GM21423 (cell line): Measurements from ENCODE around the gene MAD1L1.
"Not testable (repeated sequence)": the region's sequence is repeated elsewhere in the genome, so short reads cannot be mapped to it uniquely, and the experiment has no call there.

Experiments used
- ATAC-seq: cut with Tn5 transposase; IDR thresholded peaks from one replicate; pipeline ENCODE4 v1.9.1; 2021; ENCODE audit warnings: mild to moderate bottlenecking, moderate library complexity; ENCODE audit not compliant: unreplicated experiment

MAD1L1 gene

DNA sequence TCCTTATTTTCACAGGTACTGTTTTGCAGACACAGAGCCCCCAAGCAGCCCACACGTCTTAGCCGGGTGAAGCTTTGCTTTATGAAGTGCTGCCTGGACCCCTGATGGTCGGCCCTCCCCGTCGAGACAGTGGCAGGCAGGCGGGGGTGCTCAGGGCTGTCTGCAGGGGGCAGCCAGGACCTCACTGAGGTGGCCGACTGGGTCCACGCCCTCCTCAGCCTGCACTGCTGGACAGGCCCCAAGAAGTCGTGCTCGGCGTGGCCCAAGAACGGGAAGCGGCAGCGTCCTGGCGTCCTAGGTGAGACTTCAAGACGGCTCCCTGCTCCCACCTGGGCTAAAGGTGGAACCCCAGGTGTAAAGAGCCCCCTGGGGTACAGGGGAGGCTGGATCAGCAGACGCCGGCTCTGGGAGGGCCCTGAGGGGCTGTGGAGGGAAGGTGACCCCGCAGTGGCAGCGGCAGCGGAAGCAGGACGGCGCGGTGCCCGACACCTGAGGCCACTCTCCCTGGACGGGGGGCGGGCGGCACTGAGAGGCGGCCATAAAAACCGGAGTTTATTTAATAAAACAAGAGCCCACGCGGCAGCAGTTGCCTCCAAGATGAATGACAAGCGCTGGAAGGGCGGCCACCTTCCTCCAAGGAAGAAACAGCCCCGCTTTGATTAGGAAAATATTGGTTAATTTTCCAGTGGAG lies 383.2 kb downstream of the MAD1L1 start:
- no peak for ATAC-seq

DNA sequence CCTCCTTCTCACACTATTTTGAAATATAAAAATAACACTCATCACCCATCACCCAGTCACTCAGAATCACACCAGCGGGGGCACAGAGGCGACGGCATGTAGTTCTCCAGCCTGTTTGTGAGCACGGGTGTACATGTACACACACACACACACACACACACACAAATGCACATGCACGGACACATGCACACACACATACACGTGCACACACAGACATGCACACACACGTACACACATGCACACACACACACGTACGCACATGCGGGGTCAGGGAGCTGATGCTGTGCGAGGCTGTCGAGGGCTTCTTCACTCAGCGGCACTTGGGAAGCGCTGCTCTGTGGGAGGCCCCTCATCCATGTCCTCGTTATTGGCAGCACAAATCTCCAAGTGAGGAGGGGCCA lies 383.8 kb downstream of the MAD1L1 start:
- no peak for ATAC-seq

DNA sequence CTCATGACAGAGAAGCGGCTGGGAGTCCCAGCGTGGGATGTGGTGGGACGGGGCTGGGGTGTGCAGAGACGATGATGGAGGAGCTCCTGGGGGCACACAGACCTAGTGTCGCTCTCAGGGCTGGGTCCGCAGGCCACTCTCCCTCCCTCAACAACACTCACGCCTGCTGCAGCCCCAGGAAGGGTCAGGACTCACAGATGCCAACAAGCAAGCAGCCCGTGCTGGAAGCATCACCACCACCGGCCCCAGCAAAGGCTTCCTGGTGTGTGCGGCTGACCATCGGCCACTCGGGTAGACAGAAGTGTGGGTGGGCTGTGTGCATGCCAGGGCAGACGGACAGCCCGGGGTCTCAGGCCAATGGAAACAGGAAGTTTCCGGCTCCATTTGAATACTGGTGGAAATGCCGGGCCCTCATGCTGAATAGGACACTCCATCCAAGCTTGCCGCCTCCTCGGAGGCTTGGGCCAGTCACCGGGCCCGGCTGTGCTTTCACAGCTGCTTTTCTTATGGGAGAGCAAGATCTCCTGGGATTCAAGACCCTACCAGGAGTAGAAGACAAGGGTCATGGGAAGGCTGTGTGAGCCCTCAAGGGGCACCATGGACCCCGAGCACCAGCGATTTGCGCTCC lies 384.6 kb downstream of the MAD1L1 start:
- ATAC-seq, result no peak

DNA sequence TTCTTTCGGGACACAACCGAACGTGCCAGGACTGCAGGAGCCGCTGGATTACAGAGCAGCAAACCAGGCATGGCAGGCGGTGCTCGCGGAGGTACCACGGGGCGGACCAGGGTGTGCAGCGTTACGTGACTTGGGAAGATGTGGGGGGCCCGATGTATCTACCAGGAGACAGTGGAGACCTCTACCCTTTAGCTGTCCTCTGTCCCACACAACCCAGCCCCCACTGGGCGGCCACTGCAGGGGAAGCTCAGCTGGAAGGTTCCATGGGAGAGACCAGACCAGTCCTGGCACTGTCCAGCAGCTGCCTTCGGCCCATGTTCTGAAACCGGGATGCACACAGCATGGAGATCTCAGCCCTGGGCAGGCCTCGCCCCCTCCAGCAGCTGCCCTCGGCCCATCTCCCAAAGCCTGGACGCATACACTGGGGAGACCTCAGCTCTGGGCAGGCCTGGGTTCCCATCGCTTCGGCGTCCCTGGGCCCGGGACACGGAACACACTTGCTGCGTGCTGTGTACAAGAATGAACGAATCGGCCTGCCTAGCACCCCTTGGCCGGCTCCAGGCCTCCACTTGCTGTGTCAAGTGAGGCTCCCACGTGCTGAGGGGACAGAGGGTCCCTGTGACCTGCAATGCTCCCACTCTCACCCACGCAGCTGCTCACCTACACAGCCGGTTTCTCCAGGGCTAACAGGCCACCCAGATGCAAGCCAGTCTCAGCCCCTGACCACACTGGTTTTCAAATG lies 385.3 kb downstream of the MAD1L1 start:
- no peak for ATAC-seq

DNA sequence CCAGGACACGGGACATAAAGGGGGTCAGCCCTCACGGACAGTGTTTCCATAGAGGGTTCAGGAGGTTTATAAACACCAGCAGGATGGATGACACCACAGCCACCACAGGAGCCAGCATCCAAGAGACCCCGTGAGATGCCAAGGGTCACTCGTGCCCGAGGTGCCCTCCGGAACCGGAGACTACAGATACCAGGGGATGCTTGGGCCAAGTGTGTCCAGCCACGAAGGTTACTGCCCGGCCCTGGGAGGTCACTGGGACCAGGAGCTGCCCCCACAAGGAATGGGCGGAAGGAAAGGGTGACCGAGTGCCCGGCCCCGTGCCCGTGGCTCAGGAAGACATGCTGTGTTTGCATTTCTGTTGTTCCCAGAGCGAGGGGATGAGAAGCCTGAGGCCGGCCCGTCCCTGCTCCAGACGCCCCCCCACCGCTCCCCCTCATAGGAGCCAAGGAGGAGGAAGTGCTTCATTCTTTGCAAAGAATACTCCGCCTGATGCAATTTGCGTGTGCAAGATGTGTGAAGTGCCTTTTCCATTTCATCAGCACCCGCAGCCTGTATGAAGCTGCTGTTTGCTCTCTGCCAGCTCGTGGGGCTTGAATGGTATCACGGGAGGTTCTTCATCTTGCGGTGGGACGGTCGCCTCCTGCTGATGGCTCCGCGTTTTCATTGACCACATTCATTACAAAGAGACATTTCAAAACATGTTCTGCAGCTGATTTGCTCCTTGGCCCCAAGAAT lies 386.2 kb downstream of the MAD1L1 start:
- ATAC-seq, result no peak

DNA sequence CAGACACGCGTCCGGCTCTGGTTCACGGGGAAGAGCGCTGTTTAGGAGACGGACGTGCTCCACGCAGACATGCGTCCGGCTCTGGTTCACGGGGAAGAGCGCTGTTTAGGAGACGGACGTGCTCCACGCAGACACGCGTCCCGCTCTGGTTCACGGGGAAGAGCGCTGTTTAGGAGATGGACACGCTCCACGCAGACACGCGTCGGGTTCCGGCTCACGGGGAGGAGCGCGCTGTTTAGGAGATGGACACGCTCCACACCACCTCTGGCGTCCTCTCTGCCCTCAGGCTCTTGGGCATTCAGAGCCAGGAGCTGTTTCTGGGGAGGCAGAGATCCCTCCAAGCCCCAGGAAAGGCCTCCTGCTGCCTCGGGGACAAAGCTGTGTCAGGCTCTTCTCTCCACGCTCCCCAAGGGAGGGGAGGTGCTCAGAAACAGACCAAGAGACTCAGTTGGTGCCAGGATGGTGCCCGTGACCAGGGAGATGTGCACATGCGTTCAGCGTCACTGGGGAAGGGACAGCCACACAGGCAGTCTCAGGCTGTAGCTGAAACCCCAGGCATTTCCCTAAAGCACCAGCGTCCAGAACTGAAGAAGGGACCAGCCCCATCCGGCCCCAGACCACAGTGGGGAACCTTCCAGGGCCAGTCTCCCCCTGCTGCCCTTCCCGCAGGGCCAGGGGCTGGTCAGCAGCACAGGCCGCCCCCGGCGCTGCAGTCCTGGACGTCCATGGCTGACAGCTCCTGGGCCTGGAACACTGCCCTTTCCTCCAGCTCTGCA lies 387.0 kb downstream of the MAD1L1 start:
- no peak for ATAC-seq

DNA sequence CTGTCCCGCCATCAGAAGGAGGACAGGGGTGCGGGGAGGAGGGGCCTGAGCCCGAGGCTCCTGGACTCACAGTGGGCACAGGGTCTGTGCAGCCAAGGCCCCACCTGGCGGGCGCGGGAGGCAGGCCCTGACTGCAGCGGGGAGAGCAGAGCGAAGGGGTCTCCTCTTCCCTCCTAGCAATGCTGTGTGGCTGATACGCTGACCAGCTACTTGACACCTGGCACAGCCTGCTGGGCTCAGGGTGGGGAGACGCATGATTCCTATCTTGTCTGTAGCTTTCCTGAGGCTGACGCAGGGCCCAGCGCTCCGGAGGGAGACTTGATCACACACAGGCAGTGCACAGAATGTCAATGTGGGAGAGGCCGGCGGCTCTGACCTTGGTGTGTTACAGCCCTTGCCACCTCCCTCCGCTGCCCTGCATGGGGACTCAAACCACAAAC lies 387.8 kb downstream of the MAD1L1 start:
- ATAC-seq, result no peak

DNA sequence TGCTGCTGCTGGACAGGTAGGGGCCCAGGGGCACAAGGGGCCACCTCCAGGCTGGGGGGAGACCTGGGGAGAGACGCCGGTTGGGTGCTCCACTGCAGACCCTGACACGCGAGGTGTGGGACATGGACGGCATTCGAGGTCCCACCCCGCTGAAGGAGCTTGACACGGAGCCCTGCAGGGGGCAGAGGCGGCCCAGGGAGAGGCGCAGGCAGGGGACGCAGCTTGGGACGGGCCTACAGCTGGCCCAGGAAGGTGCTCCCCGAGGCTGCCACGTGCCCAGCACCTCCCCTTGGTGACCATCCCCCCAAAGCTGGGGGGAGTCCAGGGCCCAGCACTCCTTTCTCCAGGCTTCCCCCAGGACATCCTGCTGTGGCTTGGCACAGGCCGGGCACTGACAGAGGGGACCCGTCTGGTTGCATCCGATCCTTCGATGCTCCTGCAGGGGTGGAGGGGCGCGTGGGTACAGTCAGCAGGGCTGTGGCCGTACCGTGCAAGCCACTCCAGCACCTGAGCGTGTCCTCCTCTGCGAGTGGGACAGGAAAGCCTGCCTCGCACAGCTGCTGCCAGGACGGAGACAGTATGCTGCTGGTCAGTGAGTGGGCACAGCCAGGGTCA lies 388.3 kb downstream of the MAD1L1 start:
- peak; percentile 3 for ATAC-seq

DNA sequence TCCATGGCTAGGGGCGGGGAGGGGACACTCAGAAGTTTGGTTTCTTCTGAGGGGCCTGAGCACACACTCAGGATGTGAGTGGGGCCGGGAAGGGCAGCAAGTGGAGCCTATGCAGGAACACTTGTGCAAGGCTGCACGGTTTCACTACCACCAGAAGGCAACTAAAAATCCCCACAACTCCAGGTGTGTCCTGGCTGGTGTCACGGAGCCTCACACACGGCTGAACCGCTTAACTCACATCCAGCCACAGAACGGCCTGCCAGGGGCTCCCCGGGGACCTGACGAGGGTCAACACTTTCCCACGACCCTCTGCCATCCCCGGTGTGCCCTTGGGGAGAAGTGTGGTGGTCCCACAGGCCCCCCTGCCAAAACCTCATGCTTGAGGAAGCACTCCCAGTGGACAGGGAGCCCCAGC lies 388.8 kb downstream of the MAD1L1 start:
- peak; percentile 53 for ATAC-seq

DNA sequence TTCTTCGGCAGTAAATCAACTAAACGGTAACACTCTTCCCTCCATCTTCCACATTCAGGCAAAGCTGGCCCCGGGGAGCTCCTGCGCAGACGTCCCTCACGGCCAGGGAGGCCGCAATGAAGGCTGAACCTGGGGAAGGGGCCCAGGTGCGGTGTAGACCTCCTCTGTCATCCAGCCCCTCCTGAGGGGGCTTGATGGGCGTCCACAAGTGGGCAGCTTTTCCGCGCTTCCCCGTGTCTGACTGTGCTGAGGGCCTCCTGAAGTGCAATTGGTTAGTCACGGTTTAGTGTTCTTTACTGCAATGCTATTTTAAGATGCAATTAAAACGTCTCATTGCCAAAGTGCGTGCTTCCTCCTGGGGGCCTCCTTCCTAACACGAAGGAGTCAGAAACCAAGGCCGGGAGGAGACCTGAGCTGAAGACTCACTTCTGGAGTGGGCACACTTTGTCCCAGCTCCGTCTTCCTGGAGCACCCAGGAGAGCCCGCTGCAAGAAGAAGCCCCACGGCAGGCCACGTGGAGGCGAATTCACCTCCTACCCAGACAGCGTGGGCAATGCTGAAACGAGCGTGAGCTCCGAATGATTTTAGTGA lies 389.4 kb downstream of the MAD1L1 start:
- peak; percentile 18 for ATAC-seq

DNA sequence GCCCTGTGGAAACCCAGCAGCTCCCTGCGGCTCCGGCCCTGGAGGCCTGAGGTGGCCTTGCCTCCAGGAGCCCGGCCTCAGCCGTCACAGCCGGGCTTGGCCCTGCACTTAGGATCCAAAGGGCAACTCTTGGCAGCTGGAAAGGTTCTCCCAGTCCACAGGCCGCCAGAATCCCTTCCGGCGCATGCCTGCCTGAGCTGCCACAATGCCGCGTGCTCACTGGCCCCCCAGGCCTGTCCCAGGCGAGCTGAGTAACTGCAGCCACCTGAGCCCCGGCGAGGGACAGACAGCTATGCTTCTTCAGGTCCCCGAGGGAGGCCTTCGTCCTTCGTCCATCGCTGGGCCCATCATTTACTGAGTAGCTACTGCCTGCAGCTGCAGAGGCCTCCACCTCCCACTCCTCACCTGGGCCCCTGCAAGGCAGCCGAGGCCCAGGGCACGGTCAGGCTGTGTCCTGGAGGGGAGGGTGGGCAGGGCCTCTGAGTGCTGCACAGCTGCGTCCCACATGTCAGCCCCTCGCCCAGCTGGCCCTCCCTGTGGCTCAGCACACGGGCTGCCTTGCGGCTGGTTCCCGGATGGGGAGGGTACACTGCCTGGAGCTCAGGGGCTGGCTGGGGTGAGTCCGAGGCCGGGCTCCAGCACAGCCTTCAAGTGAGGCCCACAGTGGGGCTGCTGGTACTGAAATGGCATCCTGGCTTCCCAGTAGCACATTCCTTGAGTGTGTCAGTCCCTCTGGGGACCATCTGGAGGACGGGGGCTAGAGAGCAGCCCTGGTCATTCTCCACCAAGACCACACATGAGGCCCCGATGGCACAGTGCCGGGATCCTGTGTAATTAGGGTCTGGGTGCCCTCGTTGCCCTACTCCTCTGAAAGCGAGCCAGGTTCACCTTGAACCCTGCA lies 390.2 kb downstream of the MAD1L1 start:
- no peak for ATAC-seq

DNA sequence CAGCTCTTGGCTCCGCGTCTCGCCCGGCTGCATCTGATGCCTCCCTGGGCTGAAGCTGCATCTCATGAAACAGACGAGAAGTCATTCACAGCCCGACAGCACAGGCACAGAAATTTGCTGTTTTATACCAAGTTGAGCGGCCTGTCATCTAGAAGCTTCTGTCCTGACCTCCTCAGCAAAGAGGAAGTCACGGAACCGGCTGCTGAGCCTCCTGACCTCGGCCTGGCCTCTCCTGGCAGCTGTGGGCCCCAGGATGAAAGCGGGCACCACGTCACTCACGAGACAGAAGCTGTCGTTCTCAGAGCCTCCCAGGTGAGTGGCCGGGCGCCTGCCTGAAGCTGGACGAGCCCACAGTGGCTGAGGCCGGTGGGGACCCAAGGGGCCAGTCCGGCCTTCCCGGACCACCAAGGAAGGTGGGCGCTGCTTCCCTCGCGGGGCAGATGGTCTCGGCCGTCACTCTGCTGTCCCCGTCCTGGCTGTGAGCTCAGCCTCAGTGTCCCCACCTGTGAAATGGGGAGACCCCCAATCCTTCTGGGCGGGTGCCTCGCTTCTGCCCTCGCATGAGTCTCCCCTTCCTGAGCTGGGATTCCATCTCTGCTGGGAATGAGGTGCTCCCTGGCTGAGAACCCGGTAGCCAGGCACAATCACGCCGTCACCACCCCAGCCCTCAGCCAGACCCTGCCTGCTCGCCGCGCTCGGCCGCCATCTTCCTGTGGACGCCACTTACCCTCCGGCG lies 391.3 kb downstream of the MAD1L1 start:
- ATAC-seq, result not testable (repeated sequence)

DNA sequence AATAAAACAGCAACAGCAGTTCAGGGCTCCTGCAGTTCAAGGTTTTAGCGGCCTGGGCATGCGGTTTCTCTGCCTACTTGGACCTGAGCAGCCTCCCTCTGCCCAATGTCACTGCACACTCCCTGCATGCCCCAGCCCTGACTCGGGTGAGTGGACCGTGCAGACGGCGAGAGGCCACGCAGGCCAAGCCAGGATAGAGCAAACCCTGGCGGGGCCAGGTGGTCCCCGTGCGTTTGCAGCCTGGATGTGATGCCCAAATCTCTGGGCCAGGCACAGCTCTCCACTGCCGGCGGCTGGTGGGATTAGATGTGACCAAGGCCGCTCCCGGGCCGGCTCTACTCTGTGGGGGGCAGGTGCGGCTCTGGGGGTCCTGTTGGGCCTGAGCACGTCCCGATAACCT lies 392.0 kb downstream of the MAD1L1 start:
- ATAC-seq, result not testable (repeated sequence)

DNA sequence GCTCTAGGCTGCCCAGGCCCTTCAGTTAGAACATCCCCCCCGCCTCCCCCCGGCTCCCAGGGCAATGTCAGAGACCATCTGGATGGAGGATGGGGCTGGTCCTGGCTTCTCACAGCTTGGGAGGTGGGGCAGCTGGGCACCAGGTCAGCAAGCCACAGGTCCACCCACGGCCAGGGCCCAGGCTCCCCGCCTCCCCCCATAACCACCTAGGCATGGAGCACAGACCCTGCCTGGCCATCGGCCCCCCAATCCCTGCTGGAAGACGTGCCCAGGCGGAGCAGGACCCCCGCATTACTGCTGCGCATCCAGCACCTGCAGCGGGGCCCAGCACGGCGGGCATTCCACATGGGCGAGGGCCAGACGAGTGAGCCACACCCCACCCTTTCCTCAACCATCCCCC lies 393.0 kb downstream of the MAD1L1 start:
- no peak for ATAC-seq

DNA sequence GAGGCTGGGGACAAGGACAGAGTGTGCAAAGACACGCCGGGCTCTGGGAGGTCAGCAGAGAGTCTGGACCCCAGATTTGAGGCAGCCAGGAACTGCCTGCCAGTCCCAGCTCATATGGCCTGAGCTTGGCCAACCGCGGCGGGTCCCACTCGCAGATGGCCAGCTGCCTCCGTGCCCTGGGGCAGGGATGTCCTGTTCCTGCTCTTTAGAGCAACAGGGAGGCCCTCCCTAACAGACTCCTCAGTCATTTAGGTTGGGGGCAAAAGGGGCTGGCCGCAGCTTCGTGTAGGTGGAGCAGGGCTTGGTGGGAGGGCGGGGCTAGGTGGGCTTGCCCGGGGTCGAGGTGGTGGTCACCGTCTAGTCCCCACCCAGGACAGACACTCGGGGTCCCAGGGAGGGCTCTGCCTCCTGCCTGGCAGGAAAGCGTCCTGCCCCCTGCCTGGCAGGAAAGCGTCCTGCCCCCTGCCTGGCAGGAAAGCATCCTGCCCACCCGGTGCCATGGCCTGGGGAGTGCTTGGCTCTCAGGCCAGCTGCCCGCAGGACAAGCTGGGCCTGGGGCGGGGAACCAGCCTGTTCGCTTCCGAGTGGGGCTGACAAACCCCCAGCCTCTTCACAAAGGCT lies 393.7 kb downstream of the MAD1L1 start:
- ATAC-seq, result not testable (repeated sequence)

DNA sequence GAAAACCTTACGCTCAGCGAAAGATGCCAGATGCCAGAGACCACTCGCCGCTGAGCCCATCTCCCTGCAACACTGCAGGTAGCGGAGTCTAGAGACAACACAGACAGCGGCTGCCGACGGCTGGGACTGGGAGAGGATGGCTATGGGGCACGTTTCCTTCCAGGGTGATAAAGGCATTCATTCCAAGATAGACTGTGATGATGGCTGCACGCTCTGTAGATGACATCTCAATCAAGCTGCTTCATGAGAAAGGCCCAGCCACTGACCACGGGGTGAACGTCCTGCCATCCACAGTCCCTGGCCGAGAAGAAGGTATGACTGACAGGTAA lies 394.2 kb downstream of the MAD1L1 start:
- not testable (repeated sequence) for ATAC-seq

DNA sequence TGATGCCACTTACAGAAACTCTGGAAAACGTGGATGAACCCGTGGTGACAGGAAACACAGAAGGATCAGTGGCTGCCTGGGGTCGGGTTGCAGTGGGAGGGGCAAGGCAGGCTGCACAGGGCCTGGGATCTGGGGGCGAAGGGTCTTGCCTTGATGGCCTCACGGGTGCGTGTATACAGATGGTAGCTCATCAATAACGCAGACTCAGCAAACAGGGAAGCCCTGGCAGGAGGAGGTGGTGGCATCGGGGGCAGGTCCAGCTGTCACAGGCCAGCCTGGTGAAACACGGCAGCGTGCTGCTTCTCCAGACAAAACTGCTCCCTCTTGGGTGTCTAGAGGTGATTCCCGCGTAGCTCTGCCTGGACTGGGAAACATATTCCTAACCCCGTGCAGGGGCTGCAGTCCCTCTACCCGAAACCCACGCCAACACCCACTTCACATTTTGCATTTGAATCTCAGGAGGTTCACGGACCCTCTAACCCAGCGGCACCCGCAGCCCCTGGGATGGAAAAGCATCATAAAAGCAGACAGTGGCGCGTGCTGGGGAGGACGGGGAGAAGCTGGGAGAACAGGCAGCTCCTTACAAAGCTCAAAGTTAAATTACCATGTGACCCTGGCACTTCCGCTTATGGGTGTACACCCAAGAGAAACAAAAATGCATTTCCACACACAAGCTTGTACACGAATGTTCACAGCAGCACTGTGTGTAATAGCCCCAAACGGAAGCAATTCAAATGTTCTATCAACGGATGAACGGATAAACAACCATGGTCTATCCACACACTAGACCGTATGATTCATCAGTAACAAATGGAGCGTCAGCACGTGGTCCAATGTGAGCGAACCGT lies 394.8 kb downstream of the MAD1L1 start:
- not testable (repeated sequence) for ATAC-seq
